Adrenal gland (tissue), 5 donors: ENCODE data around the gene QSOX1.

Source experiments
- CTCF ChIP-seq, 6 experiments: fragments of 450-650 bp in 4 of 6; fragments of 200-600 bp in 2 of 6; sonication (generic) in 1 of 6; IDR thresholded peaks; 1 replicate in 5 of 6; 2 replicates in 1 of 6; pipeline versions ENCODE4 v1.5.1 to v1.8.0; 2016 to 2021; ENCODE audit warnings: antibody characterized with exemption in 6 of 6, mild to moderate bottlenecking in 2 of 6, moderate library complexity in 1 of 6
- POLR2A ChIP-seq, 2 donors: fragments of 450-650 bp; IDR thresholded peaks; one replicate each; pipeline ENCODE4 v1.6.1; 2017; ENCODE audit warnings: antibody characterized with exemption in 2 of 2, mild to moderate bottlenecking in 2 of 2, moderate library complexity in 1 of 2
- donor health status: DM: no; HTN: no; CAD: no.

DNA sequence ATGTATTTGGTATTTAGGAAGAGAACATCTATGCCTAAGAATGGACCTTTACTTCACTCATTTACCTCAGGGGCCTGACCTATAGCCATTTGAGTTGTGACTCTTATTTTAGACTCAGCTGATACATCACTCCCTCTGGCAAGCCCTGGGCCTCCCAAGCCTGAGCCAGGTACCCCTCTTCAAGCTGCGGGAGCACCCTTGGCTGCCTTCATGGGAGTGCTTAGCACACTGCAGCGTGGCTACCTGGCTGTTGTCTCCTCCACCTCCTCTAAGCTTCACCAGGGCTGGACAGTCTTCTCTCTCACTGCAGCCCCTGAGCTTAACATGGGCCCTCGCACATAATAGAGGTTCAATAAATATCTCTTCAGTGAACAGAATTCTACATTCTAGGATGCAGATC, 51.9 kb downstream of the QSOX1 start:
- TF ChIP-seq CTCF (IDR thresholded peaks at IDR 0.05) (no peak), POLR2A (IDR thresholded peaks at IDR 0.05) (no peak)
